ENCODE data around the gene JOSD2.

The JOSD2 gene

GRCh38 chr19:50490991-50491472 is 20.0 kb downstream of the JOSD2 start:
- Histone ChIP-seq H3K9me3 (peaks cover 8% of the 10 kb centered on the region; the same call in 1 of the 2 replicates), H3K36me3 (no peaks in the 10 kb centered on the region), H3K4me3 (ENCODE audit: low read depth, low read length) (no peak overlapping the region), H3K27me3 (peaks cover 34% of the 10 kb centered on the region), H3K4me1 (no peaks in the 10 kb centered on the region)
- TF ChIP-seq CTCF (IDR thresholded peaks at IDR 0.05; ENCODE audit: low read depth, low read length), result no peak
- DNase-seq, result no peak

GRCh38 chr19:50490411-50490811 is 20.6 kb downstream of the JOSD2 start:
- Histone ChIP-seq H3K4me1 (no peaks in the 10 kb centered on the region), H3K4me3 (ENCODE audit: low read depth, low read length) (no peak overlapping the region), H3K36me3 (no peaks in the 10 kb centered on the region), H3K27me3 (peaks cover 32% of the 10 kb centered on the region), H3K9me3 (peaks cover 8% of the 10 kb centered on the region; the same call in 1 of the 2 replicates)
- no peak for DNase-seq
- no peak for TF ChIP-seq CTCF (IDR thresholded peaks at IDR 0.05; ENCODE audit: low read depth, low read length)

GRCh38 chr19:50489461-50490011 is 21.5 kb downstream of the JOSD2 start:
- Histone ChIP-seq H3K9me3 (peaks cover 8% of the 10 kb centered on the region; the same call in 1 of the 2 replicates), H3K36me3 (no peaks in the 10 kb centered on the region; the same call in 1 of the 2 replicates), H3K27me3 (peaks cover 32% of the 10 kb centered on the region), H3K4me1 (no peaks in the 10 kb centered on the region), H3K4me3 (ENCODE audit: low read depth, low read length) (no peak overlapping the region)
- no peak for DNase-seq
- TF ChIP-seq CTCF (IDR thresholded peaks at IDR 0.05; ENCODE audit: low read depth, low read length), result no peak

DNA sequence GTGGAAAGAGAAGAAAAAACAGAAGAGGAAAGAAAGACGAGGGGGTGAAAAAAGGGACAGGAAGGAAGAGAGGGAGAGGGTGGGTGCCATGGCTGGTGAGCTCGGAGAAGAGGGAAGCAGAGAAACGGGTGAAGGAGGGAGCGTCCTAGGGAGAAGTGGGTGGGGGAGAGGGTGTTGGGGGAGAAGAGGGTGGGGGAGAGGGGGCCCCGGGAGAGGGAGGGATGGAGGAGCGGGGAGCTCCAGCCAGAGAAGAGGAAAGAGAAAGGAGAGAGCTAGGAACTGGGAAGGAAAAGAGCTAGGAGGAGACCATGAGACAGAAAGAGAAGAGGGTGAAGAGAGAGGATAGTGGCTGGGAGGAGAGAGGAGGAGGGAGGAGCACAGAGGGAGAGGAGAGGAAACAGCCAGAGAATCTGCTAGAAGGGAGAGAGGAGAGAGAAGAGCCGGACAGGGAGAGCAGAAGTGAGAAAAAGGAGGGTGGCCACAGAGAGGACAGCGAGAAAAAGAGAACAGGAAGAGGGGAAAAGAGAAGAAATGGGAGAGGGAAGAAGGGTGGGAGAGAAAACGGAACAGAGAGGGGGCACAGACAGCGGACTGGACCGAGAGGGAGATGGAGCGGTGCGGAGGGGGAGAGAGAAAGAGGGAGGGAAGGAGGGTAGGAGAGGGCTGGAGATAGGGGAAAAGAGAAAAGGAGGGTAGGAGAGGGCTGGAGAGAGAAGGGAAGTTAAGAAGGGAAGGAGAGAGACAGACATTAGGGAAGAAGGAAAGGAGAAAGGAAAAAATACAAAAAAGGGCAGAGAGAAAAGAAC is 22.4 kb downstream of the JOSD2 start:
- Histone ChIP-seq H3K4me1 (no peaks in the 10 kb centered on the region), H3K27me3 (peaks cover 32% of the 10 kb centered on the region), H3K36me3 (no peaks in the 10 kb centered on the region; the same call in 1 of the 2 replicates), H3K4me3 (ENCODE audit: low read depth, low read length) (no peak overlapping the region), H3K9me3 (peaks cover 8% of the 10 kb centered on the region; the same call in 1 of the 2 replicates)
- no peak for DNase-seq
- TF ChIP-seq CTCF (IDR thresholded peaks at IDR 0.05; ENCODE audit: low read depth, low read length), result no peak

GRCh38 chr19:50486823-50487515 is 24.0 kb downstream of the JOSD2 start:
- Histone ChIP-seq H3K9me3 (peaks cover 8% of the 10 kb centered on the region; the same call in 1 of the 2 replicates), H3K27me3 (peaks cover 28% of the 10 kb centered on the region), H3K36me3 (no peaks in the 10 kb centered on the region; the same call in 1 of the 2 replicates), H3K4me1 (no peaks in the 10 kb centered on the region), H3K4me3 (ENCODE audit: low read depth, low read length) (no peak overlapping the region)
- peak; percentile 64 for TF ChIP-seq CTCF (IDR thresholded peaks at IDR 0.05; ENCODE audit: low read depth, low read length)
- DNase-seq, result peak; percentile 60
